MG63 (cell line): Measurements from ENCODE around the gene ZNRF1. TPM values are rescaled to one million over a fixed set of nuclear protein-coding genes. Genes with fewer than 3 reads are reported as not detected.

Experiments used
- DNase-seq: peaks from one replicate; pipeline ENCODE4 v3.0.0-alpha.2; 2020
- H3K27me3 ChIP-seq: fragments of 250-450 bp; sonication (Bioruptor Pico); 2 replicates; pipeline ENCODE4 v1.5.1; 2020; ENCODE audit warnings: mild to moderate bottlenecking, moderate library complexity
- H3K36me3 ChIP-seq: fragments of 250-450 bp; sonication (Bioruptor Pico); 2 replicates; pipeline ENCODE4 v1.5.1; 2020; ENCODE audit warnings: mild to moderate bottlenecking, moderate library complexity
- H3K4me3 ChIP-seq: fragments of 250-450 bp; sonication (Bioruptor Pico); 2 replicates; pipeline ENCODE4 v1.5.1; 2020; ENCODE audit warnings: mild to moderate bottlenecking, moderate library complexity
- H3K9me3 ChIP-seq: fragments of 250-450 bp; sonication (Bioruptor Pico); 2 replicates; pipeline ENCODE4 v1.5.1; 2020; ENCODE audit warnings: mild to moderate bottlenecking, moderate library complexity
- total RNA-seq: library from RNA; depleted of rRNA; stranded (reverse); fragments of >200 nt; shearing (Covaris generic); gene quantifications from 2 replicates; pipeline ENCODE4 v1.2.3, GENCODE V29; 2014; ENCODE audit warnings: low replicate concordance

The ZNRF1 gene
- total RNA-seq, 1 experiment from 2014 or later: 8.2 TPM

GRCh38 chr16:75108792-75109731 lies 110.2 kb downstream of the ZNRF1 start:
- H3K4me3 ChIP-seq: no peak overlapping the region
- no peaks in the 10 kb centered on the region for H3K9me3 ChIP-seq
- no peaks in the 10 kb centered on the region for H3K27me3 ChIP-seq

GRCh38 chr16:75109732-75110243 lies 111.0 kb downstream of the ZNRF1 start:
- Histone ChIP-seq H3K27me3 (no peaks in the 10 kb centered on the region), H3K4me3 (no peak overlapping the region), H3K9me3 (no peaks in the 10 kb centered on the region), H3K36me3 (no peaks in the 10 kb centered on the region)
- peak; percentile 57 for DNase-seq

More at GRCh38 chr16:75108792-75109731, 110.2 kb downstream of the ZNRF1 start:
- peak; percentile 96 for DNase-seq
- H3K36me3 ChIP-seq: no peaks in the 10 kb centered on the region

GRCh38 chr16:75110637-75111513 lies 112.1 kb downstream of the ZNRF1 start:
- Histone ChIP-seq H3K27me3 (no peaks in the 10 kb centered on the region), H3K9me3 (no peaks in the 10 kb centered on the region), H3K36me3 (no peaks in the 10 kb centered on the region), H3K4me3 (no peak overlapping the region)
- DNase-seq: peak; percentile 85

GRCh38 chr16:75111514-75111940 lies 112.7 kb downstream of the ZNRF1 start:
- Histone ChIP-seq H3K9me3 (no peaks in the 10 kb centered on the region), H3K27me3 (no peaks in the 10 kb centered on the region), H3K4me3 (no peak overlapping the region), H3K36me3 (no peaks in the 10 kb centered on the region)
- DNase-seq: no peak

- DNase-seq: no peak
- no peaks in the 10 kb centered on the region for H3K27me3 ChIP-seq
- H3K36me3 ChIP-seq: no peaks in the 10 kb centered on the region
- no peaks in the 10 kb centered on the region for H3K9me3 ChIP-seq
- no peak overlapping the region for H3K4me3 ChIP-seq
Observed at GRCh38 chr16:75111961-75112733, 113.3 kb downstream of the ZNRF1 start.

- Histone ChIP-seq H3K4me3 (no peak overlapping the region), H3K27me3 (no peaks in the 10 kb centered on the region), H3K9me3 (no peaks in the 10 kb centered on the region), H3K36me3 (no peaks in the 10 kb centered on the region)
- DNase-seq: no peak
Observed at GRCh38 chr16:75112734-75113491, 114.1 kb downstream of the ZNRF1 start.

- DNase-seq: no peak
- H3K4me3 ChIP-seq: no peak overlapping the region
- no peaks in the 10 kb centered on the region for H3K27me3 ChIP-seq
- no peaks in the 10 kb centered on the region for H3K36me3 ChIP-seq
- no peaks in the 10 kb centered on the region for H3K9me3 ChIP-seq
Observed at GRCh38 chr16:75113541-75114121, 114.8 kb downstream of the ZNRF1 start.

- no peaks in the 10 kb centered on the region for H3K9me3 ChIP-seq
- H3K36me3 ChIP-seq: no peaks in the 10 kb centered on the region
- H3K4me3 ChIP-seq: no peak overlapping the region
- DNase-seq: no peak
- no peaks in the 10 kb centered on the region for H3K27me3 ChIP-seq
Observed at GRCh38 chr16:75114179-75114945, 115.5 kb downstream of the ZNRF1 start.

- no peaks in the 10 kb centered on the region for H3K9me3 ChIP-seq
- no peak overlapping the region for H3K4me3 ChIP-seq
- no peak for DNase-seq
- no peaks in the 10 kb centered on the region for H3K36me3 ChIP-seq
- no peaks in the 10 kb centered on the region for H3K27me3 ChIP-seq
Observed at GRCh38 chr16:75114946-75115825, 116.4 kb downstream of the ZNRF1 start.

GRCh38 chr16:75116081-75116910 lies 117.5 kb downstream of the ZNRF1 start, which contains the start of gene LDHD:
TSS of gene LDHD (minus strand) at chr16:75116780. CDS start at chr16:75116720, 60 bp downstream.
- H3K27me3 ChIP-seq: no peaks in the 10 kb centered on the region
- H3K4me3 ChIP-seq: no peak within 1 kb of the TSS
- H3K9me3 ChIP-seq: no peaks in the 10 kb centered on the region
- DNase-seq: peak; percentile 31
- no peaks in the 10 kb centered on the region for H3K36me3 ChIP-seq

GRCh38 chr16:75116911-75117245 lies 118.1 kb downstream of the ZNRF1 start:
- no peaks in the 10 kb centered on the region for H3K27me3 ChIP-seq
- H3K9me3 ChIP-seq: no peaks in the 10 kb centered on the region
- H3K4me3 ChIP-seq: no peak overlapping the region
- no peak for DNase-seq
- no peaks in the 10 kb centered on the region for H3K36me3 ChIP-seq

- no peaks in the 10 kb centered on the region for H3K36me3 ChIP-seq
- H3K9me3 ChIP-seq: 0 out of 2 replicates have a peak, but pooled peaks cover 2% of the 10 kb centered on the region
- no peaks in the 10 kb centered on the region for H3K27me3 ChIP-seq
- H3K4me3 ChIP-seq: no peak overlapping the region
- DNase-seq: no peak
Observed at GRCh38 chr16:75118943-75119539, 120.2 kb downstream of the ZNRF1 start.

- Histone ChIP-seq H3K27me3 (no peaks in the 10 kb centered on the region), H3K36me3 (no peaks in the 10 kb centered on the region), H3K4me3 (no peak overlapping the region), H3K9me3 (0 out of 2 replicates have a peak, but pooled peaks cover 2% of the 10 kb centered on the region)
- no peak for DNase-seq
Observed at GRCh38 chr16:75120253-75120652, 121.4 kb downstream of the ZNRF1 start.
